ENCODE data around the gene EOLA2.
"Not testable (repeated sequence)": the region's sequence is repeated elsewhere in the genome, so short reads cannot be mapped to it uniquely, and the experiment has no call there.

The EOLA2 gene

DNA sequence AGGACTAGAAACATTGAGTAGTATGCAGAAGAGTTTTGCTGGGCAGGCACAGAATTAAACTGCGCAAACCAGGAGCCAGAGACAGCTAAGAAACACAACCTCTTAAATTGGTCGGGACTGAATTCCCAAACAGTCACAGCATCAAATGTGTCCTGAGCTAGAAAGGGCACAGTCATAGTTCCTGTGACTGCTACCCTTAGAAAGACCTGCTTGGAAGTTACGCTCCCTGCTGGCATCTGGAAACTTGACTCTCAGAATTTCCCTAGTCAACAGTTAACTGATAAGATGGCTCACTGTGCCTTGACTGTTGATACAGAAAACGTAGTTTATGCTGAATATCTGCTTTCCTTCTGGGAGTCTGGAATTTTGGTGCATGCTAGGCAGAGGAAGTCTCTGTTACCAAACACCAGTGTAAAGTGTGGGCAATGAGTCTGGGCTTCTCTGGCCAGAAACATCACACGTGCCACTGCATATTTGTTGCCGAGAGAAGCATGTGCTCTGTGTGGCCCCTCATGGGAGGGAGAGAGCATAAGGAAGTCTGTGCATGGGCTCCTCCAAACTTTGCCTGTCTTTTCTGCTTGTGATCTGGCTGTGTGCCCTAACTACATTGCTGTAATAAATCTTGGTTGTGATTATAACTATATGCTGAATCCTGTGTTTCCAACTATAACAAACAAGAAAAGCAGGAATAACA, 11.6 kb upstream of the EOLA2 start:
- Histone ChIP-seq H3K4me1 (ENCODE audit: insufficient read depth, low read length, severe bottlenecking) (no peaks in the 10 kb centered on the region), H4K20me1 (ENCODE audit: insufficient read depth, low read length) (no peaks in the 10 kb centered on the region), H3K79me2 (ENCODE audit: insufficient read depth, low read length) (no peaks in the 10 kb centered on the region), H3K27ac (ENCODE audit: low read depth, low read length, poor library complexity, severe bottlenecking) (no peak overlapping the region), H3K4me2 (ENCODE audit: low read length) (no peak overlapping the region), H3K27me3 (ENCODE audit: insufficient read depth, low read length) (no peaks in the 10 kb centered on the region), H3K9me2 (ENCODE audit: low read depth, low read length) (no peaks in the 10 kb centered on the region), H3K36me3 (ENCODE audit: insufficient read depth, low read length) (no peaks in the 10 kb centered on the region), H3K4me3 (ENCODE audit: low read depth, low read length, poor library complexity, severe bottlenecking) (no peak overlapping the region), H3K9me3 (ENCODE audit: low read length) (no peaks in the 10 kb centered on the region), H3F3A (ENCODE audit: insufficient read depth, low read length) (no peaks in the 10 kb centered on the region), H2AFZ (ENCODE audit: low read length) (no peak overlapping the region), H3K9ac (ENCODE audit: low read length) (no peak overlapping the region)
- no peak for TF ChIP-seq EZH2 (IDR thresholded peaks at IDR 0.05; ENCODE audit: borderline replicate concordance, low read length)
- TF ChIP-seq, protein P1, sequence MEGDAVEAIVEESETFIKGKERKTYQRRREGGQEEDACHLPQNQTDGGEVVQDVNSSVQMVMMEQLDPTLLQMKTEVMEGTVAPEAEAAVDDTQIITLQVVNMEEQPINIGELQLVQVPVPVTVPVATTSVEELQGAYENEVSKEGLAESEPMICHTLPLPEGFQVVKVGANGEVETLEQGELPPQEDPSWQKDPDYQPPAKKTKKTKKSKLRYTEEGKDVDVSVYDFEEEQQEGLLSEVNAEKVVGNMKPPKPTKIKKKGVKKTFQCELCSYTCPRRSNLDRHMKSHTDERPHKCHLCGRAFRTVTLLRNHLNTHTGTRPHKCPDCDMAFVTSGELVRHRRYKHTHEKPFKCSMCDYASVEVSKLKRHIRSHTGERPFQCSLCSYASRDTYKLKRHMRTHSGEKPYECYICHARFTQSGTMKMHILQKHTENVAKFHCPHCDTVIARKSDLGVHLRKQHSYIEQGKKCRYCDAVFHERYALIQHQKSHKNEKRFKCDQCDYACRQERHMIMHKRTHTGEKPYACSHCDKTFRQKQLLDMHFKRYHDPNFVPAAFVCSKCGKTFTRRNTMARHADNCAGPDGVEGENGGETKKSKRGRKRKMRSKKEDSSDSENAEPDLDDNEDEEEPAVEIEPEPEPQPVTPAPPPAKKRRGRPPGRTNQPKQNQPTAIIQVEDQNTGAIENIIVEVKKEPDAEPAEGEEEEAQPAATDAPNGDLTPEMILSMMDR (IDR thresholded peaks at IDR 0.05; ENCODE audit: low read length) = no peak

- no peak overlapping the region for H3K4me3 ChIP-seq (ENCODE audit: low read depth, low read length, poor library complexity, severe bottlenecking)
- H3K9ac ChIP-seq (ENCODE audit: low read length) = no peak overlapping the region
- TF ChIP-seq, protein P1 (IDR thresholded peaks at IDR 0.05; ENCODE audit: low read length) = no peak
- no peak for TF ChIP-seq EZH2 (IDR thresholded peaks at IDR 0.05; ENCODE audit: borderline replicate concordance, low read length)
- no peak overlapping the region for H3K27ac ChIP-seq (ENCODE audit: low read depth, low read length, poor library complexity, severe bottlenecking)
- H4K20me1 ChIP-seq (ENCODE audit: insufficient read depth, low read length) = no peaks in the 10 kb centered on the region
- no peak overlapping the region for H3K4me2 ChIP-seq (ENCODE audit: low read length)
- no peak overlapping the region for H2AFZ ChIP-seq (ENCODE audit: low read length)
- H3K79me2 ChIP-seq (ENCODE audit: insufficient read depth, low read length) = no peaks in the 10 kb centered on the region
- no peaks in the 10 kb centered on the region for H3K36me3 ChIP-seq (ENCODE audit: insufficient read depth, low read length)
- no peaks in the 10 kb centered on the region for H3K9me3 ChIP-seq (ENCODE audit: low read length)
- H3K4me1 ChIP-seq (ENCODE audit: insufficient read depth, low read length, severe bottlenecking) = no peaks in the 10 kb centered on the region
- H3K27me3 ChIP-seq (ENCODE audit: insufficient read depth, low read length) = no peaks in the 10 kb centered on the region
- H3F3A ChIP-seq (ENCODE audit: insufficient read depth, low read length) = no peaks in the 10 kb centered on the region
- H3K9me2 ChIP-seq (ENCODE audit: low read depth, low read length) = no peaks in the 10 kb centered on the region
These were observed 9.7 kb upstream of the EOLA2 start for GRCh38 chrX:149948016-149948415.

GRCh38 chrX:149946932-149947331, 8.6 kb upstream of the EOLA2 start:
- H3K9me2 ChIP-seq (ENCODE audit: low read depth, low read length); H3F3A ChIP-seq (ENCODE audit: insufficient read depth, low read length); H3K9ac ChIP-seq (ENCODE audit: low read length); H3K9me3 ChIP-seq (ENCODE audit: low read length); H3K4me1 ChIP-seq (ENCODE audit: insufficient read depth, low read length, severe bottlenecking); H3K27ac ChIP-seq (ENCODE audit: low read depth, low read length, poor library complexity, severe bottlenecking); H3K36me3 ChIP-seq (ENCODE audit: insufficient read depth, low read length); H3K4me2 ChIP-seq (ENCODE audit: low read length); H2AFZ ChIP-seq (ENCODE audit: low read length); H4K20me1 ChIP-seq (ENCODE audit: insufficient read depth, low read length); H3K4me3 ChIP-seq (ENCODE audit: low read depth, low read length, poor library complexity, severe bottlenecking); H3K79me2 ChIP-seq (ENCODE audit: insufficient read depth, low read length); H3K27me3 ChIP-seq (ENCODE audit: insufficient read depth, low read length): not testable (repeated sequence)

- not testable (repeated sequence) for H3K36me3 ChIP-seq (ENCODE audit: insufficient read depth, low read length); H3K9me3 ChIP-seq (ENCODE audit: low read length); H3K4me2 ChIP-seq (ENCODE audit: low read length)
These were observed 7.5 kb upstream of the EOLA2 start for GRCh38 chrX:149945820-149946219.

DNA sequence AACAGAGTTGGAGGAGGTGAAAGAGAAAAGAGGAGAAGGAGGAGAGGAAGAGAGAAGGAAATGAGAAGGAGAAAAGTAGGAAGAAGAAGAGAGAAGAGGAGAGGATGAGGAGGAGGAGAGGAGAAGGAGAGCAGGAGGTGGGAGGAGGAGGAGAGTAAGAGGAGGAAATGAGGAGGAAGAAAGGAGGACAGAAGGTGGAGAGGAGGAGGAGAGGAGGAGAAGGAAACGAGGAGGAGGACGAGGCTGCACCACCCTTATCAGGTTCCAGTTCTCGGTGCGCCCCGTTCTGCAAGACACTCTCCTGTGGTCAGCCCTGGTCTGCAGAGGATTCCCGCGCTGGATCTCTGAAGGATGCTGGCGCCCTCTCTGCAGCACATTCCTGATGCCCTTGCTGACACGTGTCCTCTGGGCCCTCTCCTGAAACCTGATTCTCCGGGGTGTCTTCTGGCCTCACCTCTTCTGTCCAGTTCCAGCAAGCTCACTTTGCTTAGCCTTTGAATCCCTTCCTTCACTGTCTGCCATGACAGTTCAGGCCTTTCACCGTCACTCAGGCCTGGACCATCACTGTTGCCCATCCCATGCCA, 6.9 kb upstream of the EOLA2 start:
- H3F3A ChIP-seq (ENCODE audit: insufficient read depth, low read length); H3K4me3 ChIP-seq (ENCODE audit: low read depth, low read length, poor library complexity, severe bottlenecking); H3K9ac ChIP-seq (ENCODE audit: low read length); H3K79me2 ChIP-seq (ENCODE audit: insufficient read depth, low read length); H3K9me3 ChIP-seq (ENCODE audit: low read length); H3K36me3 ChIP-seq (ENCODE audit: insufficient read depth, low read length); H4K20me1 ChIP-seq (ENCODE audit: insufficient read depth, low read length); H2AFZ ChIP-seq (ENCODE audit: low read length); H3K4me1 ChIP-seq (ENCODE audit: insufficient read depth, low read length, severe bottlenecking); H3K4me2 ChIP-seq (ENCODE audit: low read length); H3K9me2 ChIP-seq (ENCODE audit: low read depth, low read length); H3K27me3 ChIP-seq (ENCODE audit: insufficient read depth, low read length); H3K27ac ChIP-seq (ENCODE audit: low read depth, low read length, poor library complexity, severe bottlenecking): not testable (repeated sequence)

More at GRCh38 chrX:149945820-149946219, 7.5 kb upstream of the EOLA2 start:
- not testable (repeated sequence) for H3K4me1 ChIP-seq (ENCODE audit: insufficient read depth, low read length, severe bottlenecking); H2AFZ ChIP-seq (ENCODE audit: low read length); H3K4me3 ChIP-seq (ENCODE audit: low read depth, low read length, poor library complexity, severe bottlenecking); H3K27ac ChIP-seq (ENCODE audit: low read depth, low read length, poor library complexity, severe bottlenecking); H3K9ac ChIP-seq (ENCODE audit: low read length); H3K27me3 ChIP-seq (ENCODE audit: insufficient read depth, low read length); H3F3A ChIP-seq (ENCODE audit: insufficient read depth, low read length); H3K9me2 ChIP-seq (ENCODE audit: low read depth, low read length); H3K79me2 ChIP-seq (ENCODE audit: insufficient read depth, low read length); H4K20me1 ChIP-seq (ENCODE audit: insufficient read depth, low read length)
